Measurements from ENCODE around the gene HPS4. TPM values are rescaled to one million over a fixed set of nuclear protein-coding genes. Genes with fewer than 3 reads are reported as not detected.

HPS4 gene
- total and polyA plus RNA-seq, 2 of the 8 experiments (the other 6 are each of a cell fraction or from before 2014, with no cell fraction given) = 28.0 to 35.2 TPM

- Histone ChIP-seq H3K9ac (replicated peaks in 1 of 4; ENCODE audit: extremely low read depth in 1 of 4, low read depth in 3 of 4, low read length in 3 of 4) (peak overlapping the region; percentile 84 to 90 (median 88)), H3K23ac (ENCODE audit: insufficient read length) (no peak overlapping the region), H3K79me2 (ENCODE audit: control insufficient read depth in 1 of 2, insufficient read depth in 2 of 2, low read length in 2 of 2) (peaks cover 12 to 58% of the 10 kb centered on the region in 2 experiments), H3K56ac (replicated peaks; ENCODE audit: insufficient read length, low read depth, low read length) (no peak overlapping the region), H4K8ac (ENCODE audit: extremely low read depth, insufficient read depth, low read length) (no peak overlapping the region), H2BK5ac (ENCODE audit: low read depth, low read length) (no peak overlapping the region; the same call in 1 of the 2 replicates), H3K23me2 (ENCODE audit: low read depth, low read length) (peaks cover 11% of the 10 kb centered on the region), H3K4me3 (ENCODE audit: extremely low read depth in 1 of 4, insufficient read depth in 2 of 4, low read depth in 3 of 4, low read length in 4 of 4) (peak overlapping the region; percentile 77 to 99 (median 90)), H3K4me2 (ENCODE audit: insufficient read depth in 1 of 2, low read depth in 2 of 2, low read length in 2 of 2) (peak overlapping the region; percentile 79 to 96), H3K14ac (ENCODE audit: insufficient read length) (no peak overlapping the region), H3K27me3 (replicated peaks in 1 of 4; ENCODE audit: control insufficient read depth in 3 of 4, extremely low read depth in 1 of 4, insufficient read depth in 3 of 4, low read length in 3 of 4) (no peaks in the 10 kb centered on the region; a peak in 1 of 7 replicates), H3K4ac (replicated peaks; ENCODE audit: insufficient read length, low read depth, low read length) (no peak overlapping the region), H3K79me1 (ENCODE audit: low read depth, low read length) (peaks cover 6% of the 10 kb centered on the region; the same call in 1 of the 2 replicates), H2AFZ (ENCODE audit: low read length) (no peak overlapping the region), H4K20me1 (replicated peaks in 1 of 2; ENCODE audit: control insufficient read depth in 1 of 2, insufficient read depth in 2 of 2, low read length in 2 of 2) (peaks cover 0 to 2% of the 10 kb centered on the region in 2 experiments), H2BK20ac (ENCODE audit: low read length) (no peak overlapping the region), H3K18ac (ENCODE audit: extremely low read depth, low read length) (no peak overlapping the region), H3K36me3 (ENCODE audit: control insufficient read depth in 2 of 4, insufficient read depth in 4 of 4, low read length in 3 of 4) (peaks cover 9 to 18% (median 17%) of the 10 kb centered on the region in 4 experiments), H2AK5ac (ENCODE audit: low read depth, low read length) (no peak overlapping the region), H2BK120ac (replicated peaks; ENCODE audit: low read depth, low read length) (no peak overlapping the region), H2BK15ac (ENCODE audit: low read length) (no peak overlapping the region), H3K9me3 (ENCODE audit: insufficient read depth in 2 of 2, low read depth in 1 of 2, low read length in 1 of 2) (no peaks in the 10 kb centered on the region), H2BK12ac (ENCODE audit: low read depth, low read length) (no peak overlapping the region), H4K91ac (replicated peaks; ENCODE audit: insufficient read length, low read length) (no peak overlapping the region), H3K27ac (ENCODE audit: low read depth, low read length) (no peak overlapping the region), H4K5ac (ENCODE audit: insufficient read length, low read depth, low read length) (no peak overlapping the region), H3K4me1 (replicated peaks in 1 of 4; ENCODE audit: control insufficient read depth in 3 of 4, insufficient read depth in 4 of 4, low read length in 3 of 4) (peaks cover 0 to 14% (median 6%) of the 10 kb centered on the region in 4 experiments; a peak in 5 of 7 replicates)
- POLR2A ChIA-PET (ENCODE audit: partially characterized antibody) = interaction anchor here (0.6 to 3.3 kb wide), 16 partner anchors 11 to 188 kb away, joined by 3 to 27 read pairs (median 4); partner anchors contain the start of gene TFIP11
- 30% methylated on average over 6 of the region's 6 CpGs; no CpG with 5 or more reads in 1 of the 2 experiments for WGBS, 2 experiments (ENCODE audit: extremely low coverage in 1 of 2, insufficient coverage in 1 of 2, insufficient read length in 1 of 2, insufficient replicate concordance in 2 of 2, low coverage in 1 of 2, low lambda C conversion rate in 2 of 2, missing lambda C conversion rate in 1 of 2)
- CTCF ChIA-PET (ENCODE audit: partially characterized antibody) = interaction anchor here (0.6 to 1.5 kb wide), 7 partner anchors 18 to 191 kb away, joined by 3 to 6 read pairs (median 3); no protein-coding TSS in a partner anchor
- no peak for FAIRE-seq
- no peak for DNase-seq (ENCODE audit: low read depth in 1 of 2, low spot score in 2 of 2)
- no peak for TF ChIP-seq POLR2AphosphoS5 (IDR thresholded peaks at IDR 0.05; ENCODE audit: low read depth, low read length)
- TF ChIP-seq, protein P1, sequence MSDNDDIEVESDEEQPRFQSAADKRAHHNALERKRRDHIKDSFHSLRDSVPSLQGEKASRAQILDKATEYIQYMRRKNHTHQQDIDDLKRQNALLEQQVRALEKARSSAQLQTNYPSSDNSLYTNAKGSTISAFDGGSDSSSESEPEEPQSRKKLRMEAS (IDR thresholded peaks at IDR 0.05) = peak; percentile 32; the same call in 1 of the 2 replicates
- no peak for TF ChIP-seq SIX5 (IDR thresholded peaks at IDR 0.05; ENCODE audit: low read depth, low read length)
- TF ChIP-seq TEAD4 (IDR thresholded peaks at IDR 0.05; ENCODE audit: low read depth, low read length) = no peak
- TF ChIP-seq FOSL1 (IDR thresholded peaks at IDR 0.05; ENCODE audit: insufficient read depth, low read depth, low read length) = no peak
These were observed 750 bp upstream of the HPS4 start for GRCh38 chr22:26484360-26484706.

Data from H1 (cell line).